HG02973 (cell line): ENCODE results near the gene CAMK2B.
"Not testable (repeated sequence)": the region's sequence is repeated elsewhere in the genome, so short reads cannot be mapped to it uniquely, and the experiment has no call there.

Experiments
- ATAC-seq: cut with Tn5 transposase; IDR thresholded peaks from one replicate; pipeline ENCODE4 v1.9.1; 2021; ENCODE audit warnings: moderate library complexity; ENCODE audit not compliant: unreplicated experiment

The CAMK2B gene

DNA sequence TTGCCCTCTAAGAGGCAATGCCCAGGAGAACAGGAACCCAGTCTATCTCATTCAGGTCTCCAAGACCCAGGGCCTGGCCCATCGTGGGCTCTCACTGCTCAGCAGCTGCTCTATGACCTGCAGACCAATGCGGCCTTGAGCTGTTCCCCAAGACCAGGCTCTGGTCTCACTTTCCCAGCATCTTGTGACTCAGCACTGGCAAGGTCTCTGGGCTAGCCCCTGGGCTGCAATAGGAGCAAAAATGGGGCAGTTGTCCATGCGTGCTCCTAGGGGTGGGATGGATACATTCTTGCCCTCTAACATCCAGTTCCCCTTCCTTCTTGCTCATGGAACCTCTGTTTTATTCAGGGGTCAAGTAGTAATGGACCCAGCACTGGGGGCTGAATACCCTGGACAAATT, 149.7 kb downstream of the CAMK2B start:
- no peak for ATAC-seq

GRCh38 chr7:44174694-44174948, 150.8 kb downstream of the CAMK2B start:
- not testable (repeated sequence) for ATAC-seq

DNA sequence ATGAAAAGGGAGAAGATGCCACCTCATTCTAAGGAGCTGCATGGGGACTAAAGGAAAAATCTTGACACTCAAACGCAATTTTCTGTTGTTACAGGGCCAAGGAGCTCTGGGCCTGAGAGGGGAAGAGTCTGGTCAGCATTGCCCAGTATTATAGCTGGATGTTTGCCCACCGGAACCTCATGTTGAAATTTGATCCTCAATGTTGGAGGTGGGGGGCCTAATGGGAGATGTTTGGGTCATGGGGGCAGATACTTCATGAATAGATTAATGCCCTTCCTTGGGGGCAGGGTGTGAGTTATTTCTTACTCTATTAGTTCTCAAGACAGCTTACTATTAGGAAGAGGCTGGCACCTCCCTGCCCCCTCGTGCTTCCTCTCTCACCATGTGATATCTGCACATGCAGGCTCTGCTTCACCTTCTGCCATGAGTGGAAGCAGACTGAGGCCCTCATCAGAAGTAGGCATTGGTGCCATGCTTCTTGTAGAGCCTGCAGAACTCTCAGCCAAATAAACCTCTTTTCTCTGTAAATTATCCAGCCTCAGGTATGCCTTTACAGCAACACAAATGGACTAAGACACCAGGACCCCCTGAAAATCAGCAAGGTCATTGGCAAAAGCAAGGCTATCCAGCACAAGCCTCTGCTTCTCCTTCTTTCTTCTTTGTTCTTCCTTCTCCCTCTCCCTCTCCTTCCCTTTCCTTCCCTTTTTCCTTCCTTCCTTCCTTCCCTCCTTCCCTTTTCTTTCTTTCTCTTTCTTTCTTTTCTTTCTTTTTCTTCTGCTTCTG, 151.3 kb downstream of the CAMK2B start:
- no peak for ATAC-seq

DNA sequence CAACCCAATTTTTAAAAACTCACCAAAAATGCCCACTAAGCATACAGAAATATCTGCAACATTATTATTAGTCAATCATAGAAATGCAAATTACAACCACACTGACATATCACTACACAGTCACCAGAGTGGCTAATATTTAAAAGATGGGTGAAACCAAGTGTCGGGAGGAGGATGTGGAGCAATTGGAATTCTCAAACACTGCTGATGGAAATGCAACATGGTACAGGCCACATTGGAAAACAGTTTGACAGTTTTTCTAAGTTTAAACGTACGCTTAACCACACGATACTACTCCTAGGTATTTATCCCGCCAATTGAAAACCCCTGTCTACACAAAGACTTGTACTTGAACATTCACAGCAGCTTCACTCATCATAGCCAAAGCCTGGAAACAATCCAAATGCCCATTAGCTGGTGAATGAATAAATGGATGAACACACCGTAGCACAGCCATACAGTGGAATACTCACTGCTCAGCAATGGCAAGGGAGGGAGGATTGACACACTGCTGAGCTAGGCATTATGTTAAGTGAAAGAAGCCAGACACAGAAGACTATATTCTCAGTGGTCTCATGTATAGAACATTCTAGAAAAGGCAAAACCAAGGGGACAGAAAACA, 152.5 kb downstream of the CAMK2B start:
- ATAC-seq: no peak

- no peak for ATAC-seq
Measured at GRCh38 chr7:44172352-44172751, 153.0 kb downstream of the CAMK2B start.

- not testable (repeated sequence) for ATAC-seq
Measured at GRCh38 chr7:44171901-44172300, 153.5 kb downstream of the CAMK2B start.

DNA sequence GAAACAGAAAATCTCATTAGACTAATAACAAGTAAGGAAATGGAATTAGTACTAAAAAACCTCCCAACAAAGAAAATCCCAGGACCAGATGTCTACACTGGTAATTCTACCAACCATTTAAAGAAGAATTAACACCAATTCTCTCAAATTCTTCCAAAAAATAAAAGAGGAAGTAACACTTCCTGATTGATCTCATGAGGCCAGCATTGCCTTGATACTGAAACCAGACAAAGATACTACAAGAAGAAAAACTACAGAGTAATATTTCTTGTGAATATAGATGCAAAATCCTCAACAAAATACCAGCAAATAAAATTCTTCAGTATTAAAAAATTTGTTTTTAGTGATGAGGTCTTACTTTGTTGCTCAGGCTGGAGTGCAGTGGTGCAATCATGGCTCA, 157.5 kb downstream of the CAMK2B start:
- ATAC-seq: no peak
